GM12878 (cell line): ENCODE results near the gene SPRY1. TPM values are rescaled to one million over a fixed set of nuclear protein-coding genes. Genes with fewer than 3 reads are reported as not detected.
A peak's percentile ranks its signal among the peaks of the same experiment; 100 is the strongest.

Source experiments
- ATAC-seq: fragments of 200-7000 bp; cut with Tn5 transposase; 3 replicates; pipeline ENCODE4 v1.9.1; 2020; ENCODE audit warnings: mild to moderate bottlenecking, moderate library complexity
- BruUV-seq: library from RNA; stranded (reverse); fragments of 400-500 nt; replicated peaks from 2 replicates; lab custom pipeline; 2021; lab: Mats Ljungman, UMichigan
- CTCF ChIA-PET: fragments of 300-600 bp; sonication (Branson Sonifier 250); formaldehyde crosslinking; extraction: SDS; loops from one replicate; lab custom pipeline; 2021; ENCODE audit warnings: inconsistent platforms; lab: Yijun Ruan, JAX
- POLR2A ChIA-PET: fragments of 350-600 bp; formaldehyde crosslinking; extraction: SDS; loops from one replicate; lab custom pipeline; 2021; ENCODE audit warnings: inconsistent platforms; lab: Charles Lee
- RAD21 ChIA-PET: fragments of 300-600 bp; sonication (Branson Sonifier 250); formaldehyde crosslinking; loops from one replicate; lab custom pipeline; 2023; ENCODE audit warnings: antibody characterized with exemption; ENCODE audit not compliant: unreplicated experiment; lab: Charles Lee
- SMC1A ChIA-PET: fragments of 300-600 bp; sonication (Branson Sonifier 250); formaldehyde crosslinking; loops from one replicate; lab custom pipeline; 2023; ENCODE audit not compliant: unreplicated experiment, uncharacterized antibody; lab: Charles Lee
- DNase-seq: peaks from one replicate; pipeline ENCODE4 v3.0.0-alpha.2; 2011; ENCODE audit warnings: low read depth, low spot score
- FAIRE-seq: peaks from 3 replicates; lab custom pipeline; 2011; peaks lifted over from hg19 to GRCh38; lab: Jason Lieb, UNC
- H2AFZ ChIP-seq: 2 replicates; pipeline ENCODE4 v1.6.0; 2011; ENCODE audit warnings: low read depth, low read length, control low read depth; ENCODE audit not compliant: control insufficient read depth
- H3K27ac ChIP-seq: 2 replicates; pipeline ENCODE4 v1.5.1; 2011; ENCODE audit warnings: control low read depth; ENCODE audit not compliant: control insufficient read depth, insufficient read depth
- H3K27me3 ChIP-seq, 2 experiments: replicated peaks in 1 of 2; 2 replicates each; pipeline versions ENCODE4 v1.6.0 to v1.6.1; 2011; ENCODE audit warnings: low read length in 1 of 2; ENCODE audit not compliant: control insufficient read depth in 2 of 2, insufficient read depth in 2 of 2
- H3K36me3 ChIP-seq, 2 experiments: 2 replicates each; pipeline ENCODE4 v1.5.1; 2011; ENCODE audit warnings: low read length in 1 of 2; ENCODE audit not compliant: control insufficient read depth in 2 of 2, insufficient read depth in 2 of 2
- H3K4me1 ChIP-seq: 2 replicates; pipeline ENCODE4 v1.6.1; 2011; ENCODE audit warnings: mild to moderate bottlenecking, low read length, moderate library complexity, mixed read lengths; ENCODE audit not compliant: control insufficient read depth, insufficient read depth
- H3K4me2 ChIP-seq: 2 replicates; pipeline ENCODE4 v1.6.0; 2011; ENCODE audit warnings: control low read depth; ENCODE audit not compliant: control insufficient read depth, insufficient read depth
- H3K4me3 ChIP-seq: fragments of 200-600 bp; sonication (generic); 2 replicates; pipeline ENCODE4 v1.5.1; 2016
- H3K79me2 ChIP-seq: 2 replicates; pipeline ENCODE4 v1.6.0; 2011; ENCODE audit warnings: low read length; ENCODE audit not compliant: control insufficient read depth, insufficient read depth
- H3K9ac ChIP-seq: 2 replicates; pipeline ENCODE4 v1.8.0; 2011; ENCODE audit warnings: low read length, control low read depth, mixed read lengths; ENCODE audit not compliant: control insufficient read depth, insufficient read depth
- H3K9me3 ChIP-seq: replicated peaks from 3 replicates; pipeline ENCODE4 v1.5.1; 2011; ENCODE audit warnings: mild to moderate bottlenecking, low read length; ENCODE audit not compliant: control insufficient read depth, insufficient read depth
- H4K20me1 ChIP-seq: 2 replicates; pipeline ENCODE4 v1.6.0; 2011; ENCODE audit not compliant: control insufficient read depth, insufficient read depth
- CBFB ChIP-seq: IDR thresholded peaks from 2 replicates; pipeline ENCODE4 v1.6.1; 2016; ENCODE audit warnings: antibody characterized with exemption, low read depth
- ETV6 ChIP-seq, 2 experiments: fragments of 450-650 bp in 1 of 2; IDR thresholded peaks in 1 of 2; conservative IDR thresholded peaks in 1 of 2; 2 replicates each; pipeline ENCODE4 v1.6.1; 2014; ENCODE audit warnings: antibody characterized with exemption in 1 of 2, borderline replicate concordance in 1 of 2, low read depth in 1 of 2, mild to moderate bottlenecking in 1 of 2, moderate library complexity in 1 of 2
- KAT2A ChIP-seq: conservative IDR thresholded peaks from 2 replicates; pipeline ENCODE4 v1.6.1; 2011; ENCODE audit warnings: low read depth, low read length; ENCODE audit not compliant: control insufficient read depth
- NFXL1 ChIP-seq: fragments of 450-650 bp; IDR thresholded peaks from 2 replicates; pipeline ENCODE4 v1.6.1; 2017; ENCODE audit warnings: antibody characterized with exemption, mild to moderate bottlenecking, borderline replicate concordance
- PAX5 ChIP-seq: IDR thresholded peaks from 2 replicates; pipeline ENCODE4 v1.6.1; 2011; ENCODE audit warnings: low read depth, low read length, borderline replicate concordance
- POU2F2 ChIP-seq: IDR thresholded peaks from 3 replicates; pipeline ENCODE4 v1.6.1; 2011; ENCODE audit warnings: low read depth, mild to moderate bottlenecking, low read length, borderline replicate concordance
- RAD51 ChIP-seq: fragments of 450-650 bp; IDR thresholded peaks from 2 replicates; pipeline ENCODE4 v1.6.1; 2016; ENCODE audit warnings: moderate library complexity, mild to moderate bottlenecking, inconsistent platforms
- SMARCA5 ChIP-seq: fragments of 450-650 bp; IDR thresholded peaks from 2 replicates; pipeline ENCODE4 v1.6.1; 2017; ENCODE audit warnings: mild to moderate bottlenecking
- SRF ChIP-seq, 2 experiments: IDR thresholded peaks; 2 replicates each; pipeline ENCODE4 v1.6.1; 2011; ENCODE audit warnings: low read depth in 2 of 2, low read length in 2 of 2, mild to moderate bottlenecking in 1 of 2, moderate library complexity in 1 of 2
- STAT3 ChIP-seq: IDR thresholded peaks from 2 replicates; pipeline ENCODE4 v1.6.1; 2011; ENCODE audit warnings: low read depth, low read length, improper control_type of control experiment
- ZNF24 ChIP-seq: fragments of 450-650 bp; IDR thresholded peaks from 2 replicates; pipeline ENCODE4 v1.6.1; 2017; ENCODE audit warnings: antibody characterized with exemption, mild to moderate bottlenecking
- in situ Hi-C: fragments of 300-500 bp; cut with MboI; formaldehyde crosslinking; loops from 9 replicates; pipeline ENCODE4 v1.14.3; 2018; ENCODE audit warnings: mixed read lengths
- intact Hi-C: fragments of 100-400 bp; cut with micrococcal nuclease; formaldehyde crosslinking; loops from one replicate; pipeline ENCODE4 v1.14.2; 2022; ENCODE audit not compliant: unreplicated experiment
- polyA plus RNA-seq, 11 experiments: library from polyadenylated mRNA; depleted of rRNA in 4 of 11; unstranded in 6 of 11; stranded (reverse) in 5 of 11; fragments of >200 nt; fragmentation: Nextera tagmentation in 4 of 11; fragmentation: Illumina TruSeq in 1 of 11; extraction: Ambion mirVana in 4 of 11; extraction: Trizol in 1 of 11; gene quantifications; 1 replicate in 1 of 11; 2 replicates in 10 of 11; pipeline versions ENCODE4 v1.2.1 to v1.2.3, GENCODE V29; 2011 to 2016; ENCODE audit warnings: inconsistent platforms in 2 of 11, missing spikeins in 2 of 11, low read depth in 1 of 11
- total RNA-seq, 4 experiments: library from RNA; depleted of rRNA in 3 of 4; stranded (reverse); fragments of >200 nt in 3 of 4; fragmentation: Illumina TruSeq in 1 of 4; extraction: Trizol in 1 of 4; gene quantifications; 2 replicates each; pipeline versions ENCODE4 v1.2.1 to v1.2.3, GENCODE V29; 2013 to 2021
- TF ChIP-seq, protein P1 (sequence below): IDR thresholded peaks from 2 replicates; pipeline ENCODE4 v1.6.1; 2012; ENCODE audit warnings: low read depth, low read length, improper control_type of control experiment
- TF ChIP-seq, protein P2 (sequence below): fragments of 450-650 bp; IDR thresholded peaks from 2 replicates; pipeline ENCODE4 v1.6.1; 2017; ENCODE audit warnings: mild to moderate bottlenecking, moderate library complexity

Gene SPRY1
- total and polyA plus RNA-seq, 10 of the 15 experiments (the other 5 are each of a cell fraction or from before 2014, with no cell fraction given): 0.05 to 5.7 (median 0.23) TPM; not detected in 2

GRCh38 chr4:123450393-123450792, 53.8 kb downstream of the SPRY1 start:
- ChIA-PET POLR2A (no interaction called here), CTCF (interaction anchor here (0.9 to 1.7 kb wide), 5 partner anchors 51 to 348 kb away, joined by 3 to 7 read pairs (median 4); no protein-coding TSS in a partner anchor), SMC1A (interaction anchor here (0.9 to 2.9 kb wide), 11 partner anchors 10 to 114 kb away, joined by 3 to 9 read pairs (median 4); partner anchors contain the start of gene SPRY1), RAD21 (interaction anchor here (1.1 kb wide), 2 partner anchors 30 to 51 kb away, joined by 3 to 4 read pairs; no protein-coding TSS in a partner anchor)
- intact Hi-C loops: no loop called here
- no peak overlapping the region for H3K4me3 ChIP-seq
- no peaks in the 10 kb centered on the region for H3K36me3 ChIP-seq
- no peak overlapping the region for H3K4me2 ChIP-seq
- peak; percentile 62 for FAIRE-seq
- no peaks in the 10 kb centered on the region for H3K27me3 ChIP-seq
- no peak for DNase-seq
- no peak overlapping the region for H2AFZ ChIP-seq
- H3K9ac ChIP-seq: no peak overlapping the region
- no peak overlapping the region for H3K27ac ChIP-seq
- in situ Hi-C loops: no loop called here
- peaks cover 11% of the 10 kb centered on the region for H3K4me1 ChIP-seq
- no TSS peak for BruUV-seq
- H4K20me1 ChIP-seq: no peaks in the 10 kb centered on the region
- ATAC-seq: no peak
- no peaks in the 10 kb centered on the region for H3K79me2 ChIP-seq
- no peaks in the 10 kb centered on the region for H3K9me3 ChIP-seq
- TF ChIP-seq, protein P1, sequence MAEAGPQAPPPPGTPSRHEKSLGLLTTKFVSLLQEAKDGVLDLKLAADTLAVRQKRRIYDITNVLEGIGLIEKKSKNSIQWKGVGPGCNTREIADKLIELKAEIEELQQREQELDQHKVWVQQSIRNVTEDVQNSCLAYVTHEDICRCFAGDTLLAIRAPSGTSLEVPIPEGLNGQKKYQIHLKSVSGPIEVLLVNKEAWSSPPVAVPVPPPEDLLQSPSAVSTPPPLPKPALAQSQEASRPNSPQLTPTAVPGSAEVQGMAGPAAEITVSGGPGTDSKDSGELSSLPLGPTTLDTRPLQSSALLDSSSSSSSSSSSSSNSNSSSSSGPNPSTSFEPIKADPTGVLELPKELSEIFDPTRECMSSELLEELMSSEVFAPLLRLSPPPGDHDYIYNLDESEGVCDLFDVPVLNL: no peak
- TF ChIP-seq ETV6 (conservative IDR thresholded peaks at IDR 0.05 in 1 of 2, IDR thresholded peaks at IDR 0.05 in 1 of 2; ENCODE audit: borderline replicate concordance in 1 of 2, low read depth in 1 of 2) (no peak), ZNF24 (no peak), CBFB (no peak), SMARCA5 (no peak), STAT3 (no peak)

DNA sequence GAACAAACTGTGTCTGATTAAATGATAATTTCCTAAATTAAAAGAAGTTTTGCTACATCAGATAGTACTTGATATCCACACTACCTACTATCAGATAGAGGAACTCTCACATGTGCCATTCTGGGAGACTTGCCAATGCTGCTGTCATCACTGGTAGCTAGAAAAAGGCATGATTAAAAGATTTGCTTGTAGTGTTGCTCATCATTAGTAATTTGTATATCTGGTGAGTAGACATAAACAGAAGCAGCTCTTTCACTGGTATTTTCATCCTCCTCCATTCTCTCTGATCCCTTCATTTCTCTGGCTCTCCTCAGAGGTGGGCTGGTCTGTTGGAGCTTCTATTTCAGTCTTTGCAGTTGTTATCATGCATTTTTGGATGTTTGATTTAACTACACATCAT, 56.0 kb downstream of the SPRY1 start:
- DNase-seq: no peak
- in situ Hi-C loops (no loop called here), intact Hi-C loops (no loop called here)
- Histone ChIP-seq H4K20me1 (no peaks in the 10 kb centered on the region), H3K4me1 (peaks cover 11% of the 10 kb centered on the region), H3K4me2 (no peak overlapping the region), H2AFZ (no peak overlapping the region), H3K27me3 (no peaks in the 10 kb centered on the region), H3K9ac (no peak overlapping the region), H3K27ac (no peak overlapping the region), H3K4me3 (no peak overlapping the region), H3K36me3 (no peaks in the 10 kb centered on the region), H3K9me3 (no peaks in the 10 kb centered on the region; the same call in 2 of the 3 replicates), H3K79me2 (no peaks in the 10 kb centered on the region)
- CTCF ChIA-PET: interaction anchor here (1.0 kb wide), 1 partner anchor 209 kb away, joined by 4 read pairs; no protein-coding TSS in a partner anchor
- POLR2A ChIA-PET: no interaction called here
- no TSS peak for BruUV-seq
- SMC1A ChIA-PET: interaction anchor here (0.9 to 1.7 kb wide), 6 partner anchors 8 to 136 kb away, joined by 3 to 6 read pairs (median 3); no protein-coding TSS in a partner anchor
- RAD21 ChIA-PET: interaction anchor here (0.8 to 1.4 kb wide), 4 partner anchors 47 to 196 kb away, joined by 3 read pairs; no protein-coding TSS in a partner anchor
- peak; percentile 35 for FAIRE-seq
- peak; percentile 31 for ATAC-seq
- TF ChIP-seq RAD51 (no peak), KAT2A (no peak), POU2F2 (no peak), STAT3 (no peak), SRF (IDR thresholded peaks at IDR 0.05; ENCODE audit: low read depth in 2 of 2, low read length in 2 of 2) (no peak), PAX5 (no peak), NFXL1 (no peak)
- TF ChIP-seq, protein P2, sequence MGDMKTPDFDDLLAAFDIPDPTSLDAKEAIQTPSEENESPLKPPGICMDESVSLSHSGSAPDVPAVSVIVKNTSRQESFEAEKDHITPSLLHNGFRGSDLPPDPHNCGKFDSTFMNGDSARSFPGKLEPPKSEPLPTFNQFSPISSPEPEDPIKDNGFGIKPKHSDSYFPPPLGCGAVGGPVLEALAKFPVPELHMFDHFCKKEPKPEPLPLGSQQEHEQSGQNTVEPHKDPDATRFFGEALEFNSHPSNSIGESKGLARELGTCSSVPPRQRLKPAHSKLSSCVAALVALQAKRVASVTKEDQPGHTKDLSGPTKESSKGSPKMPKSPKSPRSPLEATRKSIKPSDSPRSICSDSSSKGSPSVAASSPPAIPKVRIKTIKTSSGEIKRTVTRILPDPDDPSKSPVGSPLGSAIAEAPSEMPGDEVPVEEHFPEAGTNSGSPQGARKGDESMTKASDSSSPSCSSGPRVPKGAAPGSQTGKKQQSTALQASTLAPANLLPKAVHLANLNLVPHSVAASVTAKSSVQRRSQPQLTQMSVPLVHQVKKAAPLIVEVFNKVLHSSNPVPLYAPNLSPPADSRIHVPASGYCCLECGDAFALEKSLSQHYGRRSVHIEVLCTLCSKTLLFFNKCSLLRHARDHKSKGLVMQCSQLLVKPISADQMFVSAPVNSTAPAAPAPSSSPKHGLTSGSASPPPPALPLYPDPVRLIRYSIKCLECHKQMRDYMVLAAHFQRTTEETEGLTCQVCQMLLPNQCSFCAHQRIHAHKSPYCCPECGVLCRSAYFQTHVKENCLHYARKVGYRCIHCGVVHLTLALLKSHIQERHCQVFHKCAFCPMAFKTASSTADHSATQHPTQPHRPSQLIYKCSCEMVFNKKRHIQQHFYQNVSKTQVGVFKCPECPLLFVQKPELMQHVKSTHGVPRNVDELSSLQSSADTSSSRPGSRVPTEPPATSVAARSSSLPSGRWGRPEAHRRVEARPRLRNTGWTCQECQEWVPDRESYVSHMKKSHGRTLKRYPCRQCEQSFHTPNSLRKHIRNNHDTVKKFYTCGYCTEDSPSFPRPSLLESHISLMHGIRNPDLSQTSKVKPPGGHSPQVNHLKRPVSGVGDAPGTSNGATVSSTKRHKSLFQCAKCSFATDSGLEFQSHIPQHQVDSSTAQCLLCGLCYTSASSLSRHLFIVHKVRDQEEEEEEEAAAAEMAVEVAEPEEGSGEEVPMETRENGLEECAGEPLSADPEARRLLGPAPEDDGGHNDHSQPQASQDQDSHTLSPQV: no peak
